Measurements from ENCODE around the gene MYL4.
"Not testable (repeated sequence)": the region's sequence is repeated elsewhere in the genome, so short reads cannot be mapped to it uniquely, and the experiment has no call there.

The MYL4 gene

GRCh38 chr17:47197821-47198220 lies 11.3 kb upstream of the MYL4 start:
- DNase-seq, result no peak

- DNase-seq, result no peak
These were observed 9.4 kb upstream of the MYL4 start for GRCh38 chr17:47199627-47200324.

GRCh38 chr17:47200325-47200664 lies 8.9 kb upstream of the MYL4 start:
- DNase-seq, result no peak

- DNase-seq, result no peak
These were observed 8.0 kb upstream of the MYL4 start for GRCh38 chr17:47201166-47201565.

DNA sequence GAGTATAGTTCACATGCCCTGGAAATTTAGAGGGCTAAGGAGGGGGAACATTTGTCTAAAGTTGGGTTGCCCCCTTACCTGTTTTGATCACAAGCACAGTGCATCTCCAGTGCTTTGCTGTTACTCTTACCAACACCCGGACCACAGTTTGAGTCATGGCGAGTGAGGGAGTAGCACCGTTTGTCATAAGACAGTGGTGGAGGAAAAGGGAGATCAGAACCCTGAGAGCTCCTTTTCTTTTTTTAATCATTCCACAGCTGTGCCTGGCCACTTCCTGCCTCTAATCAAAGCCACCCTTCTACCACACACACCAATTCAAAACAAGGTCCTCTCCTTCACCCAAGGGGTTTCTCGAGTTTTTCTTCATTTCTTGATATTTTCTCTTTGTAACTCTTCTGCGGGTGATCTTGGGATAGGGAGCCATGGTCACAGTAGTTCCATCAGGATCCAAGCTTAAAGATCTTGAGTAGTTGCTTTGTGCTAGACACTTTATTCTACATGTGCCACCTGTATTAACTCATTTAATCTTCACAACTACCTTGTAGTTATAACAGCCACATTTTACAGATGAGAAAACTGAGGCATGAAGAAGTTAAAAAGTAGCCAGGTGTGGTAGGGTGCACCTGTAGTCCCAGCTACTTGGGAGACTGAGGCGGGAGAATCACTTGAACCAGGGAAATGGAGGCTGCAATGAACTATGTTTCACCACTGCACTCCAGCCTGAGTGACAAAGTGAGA lies 5.0 kb upstream of the MYL4 start:
- DNase-seq, result no peak

DNA sequence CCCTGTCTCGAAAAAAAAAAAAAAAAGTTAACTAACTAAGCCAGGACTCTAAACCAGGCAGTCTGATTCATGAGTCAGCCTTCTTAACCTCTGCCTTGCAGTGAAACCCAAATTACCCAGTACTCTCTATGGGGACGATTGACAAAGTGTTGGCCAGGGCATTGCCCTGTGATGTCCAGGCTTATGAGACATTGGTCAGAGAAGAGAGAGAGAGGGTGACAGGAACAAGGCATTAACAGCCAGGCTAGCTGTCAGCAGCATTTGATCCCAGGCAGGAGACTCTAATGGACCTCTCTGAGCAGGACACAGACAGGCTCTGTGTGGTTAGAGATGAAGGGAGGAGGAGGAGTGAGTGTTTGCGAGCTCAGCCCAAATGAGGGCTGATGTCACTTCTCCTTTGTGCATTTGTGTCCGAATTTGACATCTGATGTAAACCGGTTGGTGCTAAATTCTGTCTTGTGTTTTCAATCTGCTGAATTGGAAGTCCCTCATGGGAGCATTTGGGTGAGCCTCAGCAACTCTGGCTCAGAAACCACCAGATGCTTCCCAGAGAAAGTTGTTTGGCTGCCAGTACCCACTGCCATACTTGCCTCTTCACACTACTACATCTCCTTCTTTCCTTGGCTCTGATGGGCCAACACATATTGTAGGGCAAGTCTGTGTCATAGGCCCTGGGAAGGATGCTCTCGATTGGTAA lies 4.3 kb upstream of the MYL4 start:
- no peak for DNase-seq

DNA sequence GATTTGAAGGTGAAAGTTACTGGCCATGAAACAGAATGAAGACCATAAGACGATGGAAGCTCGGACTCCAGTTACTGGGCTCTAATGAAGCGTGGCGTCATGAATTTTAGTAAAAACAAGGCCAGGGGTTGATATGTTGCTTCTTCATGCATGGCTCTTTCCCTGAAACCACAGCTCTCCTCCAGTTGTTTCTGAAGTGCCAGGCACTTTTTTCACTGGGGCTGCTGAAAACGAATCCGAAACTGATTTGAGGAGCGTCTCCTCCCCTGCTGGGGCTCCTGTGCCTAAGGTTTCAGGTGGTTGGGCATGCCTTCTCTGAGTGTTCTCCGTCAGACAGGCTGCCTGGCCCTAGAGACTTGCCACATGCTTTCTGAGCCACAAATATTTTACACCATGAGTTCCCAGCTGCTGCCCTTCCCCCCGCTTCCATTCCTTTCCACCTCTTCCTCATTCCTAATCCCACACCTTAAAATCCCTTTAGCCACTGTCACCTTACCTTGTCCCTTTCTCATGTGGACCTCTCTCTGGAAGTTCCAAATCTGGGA lies 3.7 kb upstream of the MYL4 start:
- DNase-seq, result peak; percentile 19

DNA sequence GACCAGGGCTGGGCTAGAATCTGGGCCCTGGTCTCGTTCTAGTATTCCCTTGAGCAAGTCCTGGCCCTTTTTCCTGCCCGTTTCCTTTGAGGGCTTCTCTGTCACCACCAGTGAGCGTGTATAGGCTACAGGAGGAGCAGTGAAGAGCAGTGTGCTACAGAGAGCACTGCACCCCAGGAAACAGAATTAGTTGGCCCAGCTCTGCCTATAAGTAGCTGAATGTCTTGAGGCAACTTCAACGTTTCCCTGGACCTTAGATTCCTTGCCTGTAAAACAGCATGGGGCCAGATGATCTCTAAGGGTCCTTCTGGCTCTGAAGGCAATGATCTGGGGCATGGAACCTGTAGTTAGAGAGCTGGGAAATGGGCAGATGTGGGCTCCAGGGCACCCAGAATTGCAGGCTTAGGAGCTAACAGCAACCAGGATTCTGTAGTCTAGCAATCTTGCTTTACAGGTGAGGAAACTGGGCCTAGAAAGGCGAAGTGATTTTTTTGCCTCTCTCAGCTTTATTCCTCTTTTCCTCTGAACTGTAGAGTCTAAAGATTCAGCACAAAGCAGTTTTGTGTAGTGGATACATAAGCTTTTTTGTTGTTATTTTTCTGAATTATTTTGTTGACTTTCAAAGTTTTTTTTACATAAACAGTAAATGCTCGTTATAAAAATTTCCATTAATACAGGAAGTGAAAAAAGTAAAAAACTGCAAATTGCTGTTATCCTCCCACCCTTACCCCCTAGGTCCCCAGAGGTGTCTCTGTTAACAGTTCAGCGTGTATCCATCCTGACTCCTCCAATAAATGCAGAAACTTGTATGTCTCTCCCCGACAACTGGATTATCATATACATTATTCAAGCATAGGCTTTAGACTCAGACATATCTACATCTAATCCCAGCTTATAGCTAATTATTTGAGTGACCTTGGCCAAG lies 1.7 kb upstream of the MYL4 start:
- no peak for DNase-seq

DNA sequence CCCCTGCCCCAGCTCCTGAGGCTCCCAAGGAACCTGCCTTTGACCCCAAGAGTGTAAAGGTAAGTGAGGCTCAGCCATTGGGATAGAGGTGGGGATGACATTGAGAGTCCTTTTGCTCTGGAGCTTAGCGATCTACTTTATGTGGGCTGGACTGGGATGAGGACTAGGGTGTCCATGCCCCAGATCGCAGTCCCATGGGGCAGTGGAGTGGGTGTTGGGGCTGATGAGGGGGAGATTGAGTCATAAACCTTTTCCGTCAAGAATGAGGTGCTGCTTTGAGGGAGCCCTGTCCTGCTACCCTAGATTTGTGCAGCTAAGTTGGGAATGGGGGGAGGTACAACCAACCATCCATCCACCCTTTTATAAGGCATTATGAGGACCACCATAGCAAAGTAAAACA lies 351 bp downstream of the MYL4 start:
- no peak for DNase-seq

DNA sequence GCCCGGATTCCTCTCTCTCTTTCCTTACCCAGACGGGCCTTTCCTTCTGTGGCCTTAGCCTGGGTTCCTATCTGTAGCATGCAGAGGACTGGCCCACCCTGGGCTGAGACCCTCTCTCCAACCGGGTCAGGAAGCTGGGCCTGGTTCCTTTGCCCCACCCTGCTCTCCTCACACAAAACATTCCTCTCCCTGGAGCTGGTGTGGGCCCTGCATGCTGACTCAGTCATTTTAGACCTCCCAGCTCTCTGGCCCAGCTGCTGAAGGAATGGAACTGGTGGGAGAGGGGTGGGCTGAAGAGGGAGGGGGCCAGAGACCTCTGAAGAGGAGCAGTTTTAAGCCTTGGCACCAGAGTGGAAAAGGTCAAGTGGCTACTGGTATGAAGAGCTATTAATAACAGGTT lies 957 bp downstream of the MYL4 start:
- DNase-seq, result no peak

- no peak for DNase-seq
These were observed 1.6 kb downstream of the MYL4 start for GRCh38 chr17:47210779-47211178.

GRCh38 chr17:47212458-47212857 lies 3.3 kb downstream of the MYL4 start:
- DNase-seq, result no peak

- DNase-seq, result no peak
These were observed 4.4 kb downstream of the MYL4 start for GRCh38 chr17:47213540-47213939.

DNA sequence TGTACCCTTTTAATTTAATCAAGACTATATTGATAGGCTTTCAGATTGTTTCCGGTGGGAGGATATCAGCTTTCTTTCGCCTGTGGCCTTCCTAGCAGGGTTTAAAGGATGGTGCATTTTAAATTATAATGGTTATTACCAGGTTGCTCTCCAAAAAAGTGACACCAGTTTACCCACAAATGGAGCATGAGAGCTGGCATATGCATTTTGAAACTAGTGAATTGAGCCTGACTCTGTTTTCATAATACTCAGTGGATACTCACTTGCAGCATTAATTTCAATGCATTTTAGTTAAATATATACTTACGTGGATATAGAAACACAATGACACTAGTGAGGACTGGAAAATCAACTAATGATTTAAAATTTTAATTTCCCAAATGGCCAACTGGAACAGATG lies 5.8 kb downstream of the MYL4 start:
- DNase-seq, result no peak

DNA sequence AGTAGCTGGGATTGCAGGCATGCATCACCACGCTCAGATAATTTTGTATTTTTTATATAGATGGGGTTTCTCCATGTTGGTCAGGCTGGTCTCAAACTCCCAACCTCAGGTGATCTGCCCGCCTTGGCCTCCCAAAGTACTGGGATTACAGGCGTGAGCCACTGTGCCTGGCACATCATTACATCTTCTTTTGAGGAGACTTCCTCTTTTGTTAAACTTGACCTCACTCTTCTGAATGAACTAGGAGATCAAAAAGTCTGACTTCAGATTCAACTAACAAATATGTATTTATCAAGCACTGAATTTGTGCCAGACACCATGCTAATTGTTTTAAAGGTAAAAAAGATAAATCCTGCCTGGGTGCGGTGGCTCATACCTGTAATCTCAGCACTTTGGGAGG lies 7.7 kb downstream of the MYL4 start:
- not testable (repeated sequence) for DNase-seq

DNA sequence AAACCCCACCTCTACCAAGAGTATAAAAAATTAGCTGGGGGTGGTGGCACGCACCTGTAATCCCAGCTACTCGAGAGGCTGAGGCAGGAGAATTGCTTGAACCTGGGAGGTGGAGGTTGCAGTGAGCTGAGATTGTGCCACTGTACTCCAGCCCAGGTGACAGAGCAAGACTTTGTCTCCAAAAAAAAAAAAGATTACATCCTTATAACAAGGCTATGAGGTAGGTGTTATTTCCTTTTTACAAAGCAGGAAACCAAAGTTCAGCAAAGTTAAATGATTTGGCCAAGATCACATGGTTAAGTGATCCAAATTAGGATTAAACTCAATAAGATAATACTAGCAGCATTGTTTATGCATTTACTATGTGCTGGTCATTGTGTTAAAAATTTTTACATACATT lies 8.1 kb downstream of the MYL4 start:
- not testable (repeated sequence) for DNase-seq

GRCh38 chr17:47218896-47219430 lies 9.8 kb downstream of the MYL4 start:
- no peak for DNase-seq

- DNase-seq, result no peak
These were observed 10.7 kb downstream of the MYL4 start for GRCh38 chr17:47219621-47220475.

DNA sequence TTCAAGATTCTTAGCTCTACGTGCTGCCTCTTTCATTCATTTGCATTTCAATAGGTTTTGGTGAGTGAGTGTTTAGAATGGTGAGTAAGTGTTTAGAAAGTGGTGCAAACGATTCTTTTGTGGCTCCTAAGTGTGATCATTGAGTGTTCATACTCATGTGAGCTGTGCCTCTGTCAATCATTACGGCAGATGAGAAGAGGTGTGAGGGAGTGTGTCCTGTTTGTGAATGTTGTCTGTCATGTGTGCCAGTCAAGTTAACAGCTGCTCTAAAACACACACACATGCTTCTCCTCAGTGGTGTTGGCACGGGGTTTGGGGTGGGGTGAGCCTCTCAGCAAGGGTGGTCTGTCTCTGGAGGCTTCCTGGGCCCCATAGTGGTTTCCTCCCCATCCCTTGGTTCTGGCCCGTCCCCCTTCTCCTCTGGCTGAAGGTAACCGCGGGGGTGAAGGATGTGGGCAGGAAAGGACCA lies 11.4 kb downstream of the MYL4 start:
- peak; percentile 23 for DNase-seq

- DNase-seq, result no peak
These were observed 12.0 kb downstream of the MYL4 start for GRCh38 chr17:47221154-47221553.

DNA sequence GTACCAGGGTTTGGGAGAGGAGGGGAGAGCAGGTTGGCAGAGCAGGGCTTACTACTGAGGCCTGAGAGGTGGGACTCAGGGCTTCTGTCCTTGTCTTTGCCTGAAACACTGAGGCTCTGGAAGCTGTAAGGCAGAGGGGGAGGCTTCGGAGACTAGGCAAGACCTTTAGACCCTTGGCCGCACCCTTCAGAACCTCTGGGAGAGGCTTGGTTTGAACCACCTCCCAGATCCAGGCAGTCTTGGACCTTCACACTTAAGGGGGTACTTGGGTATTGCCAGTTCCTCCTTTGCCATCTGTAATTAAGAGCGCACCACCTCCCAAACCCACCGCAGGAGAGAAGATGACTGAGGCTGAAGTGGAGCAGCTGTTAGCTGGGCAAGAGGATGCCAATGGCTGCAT lies 12.9 kb downstream of the MYL4 start:
- DNase-seq, result no peak
